EH (cell line): Measurements from ENCODE around the gene CRTC1.
"Not testable (repeated sequence)": the region's sequence is repeated elsewhere in the genome, so short reads cannot be mapped to it uniquely, and the experiment has no call there.

Experiments used
- DNase-seq: peaks from one replicate; pipeline ENCODE4 v3.0.0-alpha.2; 2015; ENCODE audit warnings: low read depth

Gene CRTC1

DNA sequence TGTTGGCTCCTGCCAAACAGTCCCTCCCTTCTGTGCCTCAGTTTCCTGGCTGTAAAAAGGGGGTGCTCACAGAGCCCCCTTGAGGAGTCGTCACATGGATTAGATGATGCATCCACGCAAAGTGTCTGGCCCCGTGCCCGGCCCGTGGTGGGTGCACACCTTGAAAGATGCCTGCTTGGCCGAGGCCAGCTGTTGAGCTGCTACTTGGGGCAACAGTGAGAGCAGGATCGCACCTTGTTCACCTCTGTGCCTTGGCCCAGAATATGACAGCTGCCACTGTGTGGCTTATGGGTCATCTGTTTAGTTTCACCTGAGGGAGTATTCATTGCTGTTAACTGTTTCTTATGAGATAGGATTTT lies 17.7 kb downstream of the CRTC1 start:
- DNase-seq: no peak

- no peak for DNase-seq
These were observed 20.6 kb downstream of the CRTC1 start for GRCh38 chr19:18704054-18704453.

GRCh38 chr19:18704971-18705370 lies 21.5 kb downstream of the CRTC1 start:
- DNase-seq: no peak

DNA sequence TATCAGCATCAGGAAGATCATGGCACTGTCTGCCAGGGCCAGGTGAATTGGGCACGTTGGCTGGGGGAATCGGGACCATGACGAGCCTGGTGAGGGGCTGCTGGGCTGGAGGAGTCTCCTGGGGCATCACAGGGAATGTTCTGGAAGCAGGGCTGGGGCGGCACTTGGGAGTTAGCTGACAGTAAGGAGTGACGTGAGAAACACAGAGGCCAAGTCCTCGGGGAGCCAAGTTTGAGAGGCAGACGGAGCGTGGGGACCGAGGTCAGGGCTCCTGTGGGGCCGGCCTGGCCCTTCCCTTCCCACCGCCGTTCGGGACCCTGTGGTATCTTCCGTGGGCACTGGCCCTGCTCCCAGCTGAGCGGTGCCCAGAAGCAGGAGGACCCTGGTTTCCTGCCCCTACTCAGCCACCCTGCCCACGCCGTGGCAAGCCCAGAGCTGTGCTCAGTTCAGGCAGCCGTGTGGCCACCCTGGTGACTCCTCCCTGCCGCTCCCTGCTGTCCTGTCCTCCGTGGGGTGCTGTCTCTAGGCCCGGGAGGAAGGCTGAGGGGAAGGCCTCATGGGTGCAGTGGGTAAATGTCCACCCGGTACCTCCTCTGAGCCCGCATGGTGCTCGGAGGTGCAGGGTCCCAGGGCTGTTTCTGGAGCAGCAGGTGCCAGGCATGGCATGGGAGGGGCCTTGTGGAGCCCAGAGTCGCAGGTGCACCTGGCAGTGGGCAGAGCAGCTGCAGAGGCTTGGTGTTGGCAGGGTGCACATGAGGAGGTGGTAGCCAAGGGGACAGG lies 25.2 kb downstream of the CRTC1 start:
- DNase-seq: no peak

GRCh38 chr19:18709546-18709945 lies 26.1 kb downstream of the CRTC1 start:
- DNase-seq: no peak

- DNase-seq: no peak
These were observed 26.7 kb downstream of the CRTC1 start for GRCh38 chr19:18710186-18710585.

DNA sequence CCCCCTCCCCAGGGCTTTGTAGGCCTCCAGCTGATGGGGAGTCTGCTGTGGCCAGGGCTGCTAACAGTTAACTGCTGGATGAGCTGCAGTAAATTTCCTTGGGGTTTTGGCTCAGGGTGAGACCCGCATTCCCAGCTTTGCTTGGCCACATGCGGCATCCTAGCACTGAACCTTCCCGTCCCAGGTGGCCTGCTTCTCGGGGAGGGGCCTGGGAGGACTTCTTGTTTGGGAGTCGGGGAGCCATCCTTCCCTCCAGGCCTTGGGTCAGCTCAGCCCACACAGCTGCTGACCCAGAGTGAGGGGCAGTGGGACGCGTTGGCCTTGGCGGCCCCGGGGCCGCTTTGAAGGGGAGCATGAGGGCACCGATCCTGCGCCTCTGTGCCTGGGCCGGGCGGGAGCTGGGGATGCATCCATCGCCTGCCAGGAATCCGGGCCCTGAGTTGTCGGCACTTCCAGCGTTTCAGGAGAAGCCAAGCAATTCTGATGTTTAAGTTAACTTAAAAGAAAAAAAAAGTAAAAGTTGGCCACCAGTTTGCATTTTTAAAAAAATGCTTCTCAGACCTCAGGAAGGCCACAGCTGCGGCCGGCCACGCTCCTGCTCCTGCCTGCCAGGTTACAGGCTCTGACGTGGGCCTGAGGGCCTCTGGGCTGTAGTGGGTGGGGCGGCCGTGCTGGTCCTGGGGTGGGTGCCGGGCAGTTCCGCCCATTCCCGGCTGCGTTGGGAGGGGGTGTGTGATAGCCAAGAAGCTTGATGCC lies 27.7 kb downstream of the CRTC1 start:
- no peak for DNase-seq

GRCh38 chr19:18711893-18712292 lies 28.4 kb downstream of the CRTC1 start:
- no peak for DNase-seq

DNA sequence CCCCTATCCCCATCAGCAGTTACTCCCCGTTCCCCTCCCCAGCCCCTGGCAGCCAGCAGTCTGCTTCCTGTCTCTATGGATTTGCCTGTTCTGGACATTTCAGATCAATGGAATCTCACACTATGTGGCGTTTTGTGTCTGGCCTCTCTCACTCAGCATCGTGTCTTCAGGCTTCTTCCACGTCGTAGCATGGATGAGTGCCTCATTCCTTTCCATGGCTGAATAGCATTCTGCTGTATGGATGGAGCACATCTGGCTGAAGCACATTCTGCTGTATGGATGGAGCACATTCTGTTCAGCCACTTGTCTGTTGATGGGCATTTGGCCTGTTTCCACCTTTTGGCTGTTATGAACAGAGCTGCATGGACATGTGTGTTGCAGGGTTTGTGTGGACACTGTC lies 29.5 kb downstream of the CRTC1 start:
- peak; percentile 4 for DNase-seq

DNA sequence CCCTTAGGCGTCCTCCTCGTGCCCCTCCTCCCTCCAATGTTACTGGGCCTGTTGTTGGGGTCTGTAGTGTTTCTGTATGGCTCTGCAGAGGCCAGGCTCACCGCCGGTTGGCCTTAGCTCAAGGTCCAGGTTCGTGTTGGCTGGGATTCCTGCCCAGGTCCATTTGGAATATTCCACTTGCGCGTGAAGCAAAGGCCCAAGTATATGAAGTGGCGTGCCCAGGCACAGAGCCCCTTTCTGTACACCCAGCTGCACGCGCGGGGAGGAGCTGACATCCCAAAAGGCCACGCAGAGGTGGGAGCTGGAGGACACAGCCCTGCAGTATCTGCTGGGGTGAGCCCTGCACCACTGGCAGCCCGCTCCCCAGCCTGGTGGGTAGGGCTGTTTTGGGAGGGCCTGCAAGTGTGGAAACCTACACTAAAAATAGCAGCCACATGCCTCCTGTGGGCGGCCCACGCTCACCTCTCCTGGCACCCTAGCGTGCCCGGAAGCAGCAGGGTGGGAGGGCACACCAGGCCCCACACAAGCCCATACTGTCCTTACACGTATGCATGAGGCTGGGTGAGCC lies 30.2 kb downstream of the CRTC1 start:
- DNase-seq: no peak

- DNase-seq: no peak
These were observed 31.9 kb downstream of the CRTC1 start for GRCh38 chr19:18715416-18715815.

DNA sequence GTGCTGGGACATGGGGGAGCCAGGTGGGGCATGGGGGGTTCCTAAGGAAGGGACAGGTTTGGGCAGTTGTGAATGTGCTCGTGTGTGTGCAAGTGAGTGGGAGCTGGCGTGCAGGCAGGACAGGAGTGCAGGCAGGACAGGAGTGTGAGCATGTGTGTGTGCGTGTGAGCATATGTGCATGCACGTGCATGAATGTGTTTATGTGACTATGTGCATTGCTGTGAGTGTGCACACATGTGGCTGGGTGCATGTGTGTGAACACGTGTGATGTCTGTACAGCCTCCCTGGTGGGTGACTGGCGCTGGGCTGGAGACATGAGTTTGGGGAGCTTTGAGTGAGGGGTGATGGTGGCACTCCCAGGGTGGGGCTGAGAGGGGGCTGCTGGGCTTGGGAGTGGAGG lies 33.4 kb downstream of the CRTC1 start:
- no peak for DNase-seq

- no peak for DNase-seq
These were observed 34.1 kb downstream of the CRTC1 start for GRCh38 chr19:18717601-18718000.

DNA sequence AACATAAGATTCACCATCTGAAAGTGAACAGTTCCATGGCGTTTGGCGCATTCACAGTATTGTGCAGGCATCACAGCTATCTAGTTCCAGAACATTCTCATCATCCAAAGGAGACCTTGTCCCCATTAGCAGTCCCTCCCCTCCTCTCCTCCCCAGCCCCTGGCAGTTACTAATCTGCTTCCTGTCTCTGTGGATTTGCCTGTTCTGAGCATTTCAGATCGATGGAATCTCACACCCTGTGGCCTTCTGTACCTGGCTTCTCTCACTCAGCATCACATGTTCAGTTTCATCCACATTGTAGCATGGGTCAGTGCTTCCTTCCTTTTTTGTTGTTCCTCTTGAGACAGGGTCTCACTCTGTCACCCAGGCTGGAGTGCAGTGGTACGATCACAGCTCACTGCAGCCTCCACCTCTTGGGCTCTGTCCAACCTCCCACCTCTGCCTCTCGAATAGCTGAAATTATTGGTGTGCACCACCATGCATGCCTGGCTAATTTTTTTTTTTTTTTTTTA lies 34.6 kb downstream of the CRTC1 start:
- no peak for DNase-seq

GRCh38 chr19:18718846-18719458 lies 35.5 kb downstream of the CRTC1 start:
- no peak for DNase-seq

DNA sequence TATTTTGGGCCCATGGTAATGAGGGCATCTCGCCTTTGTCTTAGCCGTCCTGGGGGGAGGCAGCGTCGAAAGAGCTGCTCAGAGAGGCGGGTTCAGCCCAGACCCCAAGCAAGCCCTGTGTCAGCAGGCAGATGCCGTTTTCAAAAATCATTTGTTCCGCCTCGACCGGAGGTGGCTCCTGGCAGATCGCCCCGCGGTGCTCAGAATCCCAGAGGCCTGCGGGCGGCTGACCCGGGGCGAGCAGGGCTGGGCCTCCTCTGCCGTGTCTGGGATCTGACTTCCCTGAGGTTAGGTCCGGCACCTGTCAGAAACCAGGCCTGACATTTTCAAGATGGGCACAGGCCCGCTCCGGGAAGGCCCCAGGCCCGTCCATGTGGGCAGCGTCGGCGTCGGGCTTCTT lies 36.1 kb downstream of the CRTC1 start:
- DNase-seq: no peak

GRCh38 chr19:18723871-18724377 lies 40.4 kb downstream of the CRTC1 start:
- no peak for DNase-seq

DNA sequence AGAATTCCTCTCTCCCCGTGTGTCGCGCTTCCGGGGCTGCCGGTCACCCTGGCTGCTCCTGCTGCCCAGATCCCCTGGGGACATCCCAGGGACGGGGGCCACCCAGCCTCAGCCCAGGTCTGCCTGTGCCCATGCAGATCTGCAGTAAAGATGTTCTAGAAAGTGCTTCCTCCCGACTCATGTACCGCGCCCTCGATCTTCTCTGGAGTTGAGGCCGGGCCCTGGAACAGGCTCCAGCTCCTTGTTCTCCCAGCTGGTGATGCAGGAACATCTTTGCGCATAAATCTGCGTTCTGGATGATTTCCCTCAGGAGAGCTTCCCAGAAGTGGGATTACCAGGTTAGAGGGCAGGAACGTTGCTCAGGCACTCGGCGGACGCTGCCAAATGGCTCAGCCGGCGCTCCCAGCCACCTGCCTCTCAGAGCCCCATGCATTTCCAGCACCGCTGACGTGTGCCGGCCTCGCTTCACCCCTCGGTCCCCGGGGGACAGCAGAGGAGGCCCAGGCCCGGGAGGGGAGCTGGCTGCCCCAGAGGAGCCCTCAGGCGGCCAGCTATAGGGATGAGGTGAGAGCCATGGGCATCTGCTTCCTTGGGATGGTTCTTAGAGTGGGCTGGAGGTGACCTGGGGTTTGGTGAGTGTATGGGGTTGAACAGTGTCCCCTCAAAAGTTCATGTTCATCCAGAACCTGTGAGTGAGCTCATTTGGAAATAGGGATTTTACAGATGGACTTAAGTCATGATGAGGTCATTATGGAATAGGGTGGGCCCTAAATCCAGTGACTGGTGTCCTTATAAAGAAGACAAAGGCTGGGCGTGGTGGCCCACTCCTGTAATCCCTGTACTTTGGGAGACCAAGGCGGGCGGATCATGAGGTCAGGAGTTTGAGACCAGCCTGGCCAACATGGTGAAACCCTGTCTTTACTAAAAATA lies 42.6 kb downstream of the CRTC1 start:
- no peak for DNase-seq

- DNase-seq: no peak
These were observed 43.4 kb downstream of the CRTC1 start for GRCh38 chr19:18726846-18727245.

DNA sequence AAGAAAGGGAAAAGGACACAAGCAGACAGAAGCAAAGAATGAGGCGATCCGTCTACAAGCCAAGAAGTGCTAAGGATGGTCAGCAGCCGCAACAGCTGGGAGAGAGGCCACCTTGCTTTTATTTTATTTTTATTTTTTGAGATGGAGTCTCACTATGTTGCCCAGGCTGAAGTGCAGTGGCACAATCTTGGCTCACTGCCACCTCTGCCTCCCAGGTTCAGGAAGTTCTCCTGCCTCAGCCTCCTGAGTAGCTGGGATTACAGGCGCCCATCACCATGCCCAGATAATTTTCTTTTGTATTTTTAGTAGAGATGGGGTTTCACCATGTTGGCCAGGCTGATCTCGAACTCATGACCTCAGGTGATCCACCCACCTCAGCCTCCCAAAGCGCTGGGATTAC lies 44.1 kb downstream of the CRTC1 start:
- DNase-seq: not testable (repeated sequence)

- DNase-seq: no peak
These were observed 46.6 kb downstream of the CRTC1 start for GRCh38 chr19:18729933-18730530.
